GM06990 (cell line): ENCODE data around the gene RNF13.

Experiments
- DNase-seq: peaks from one replicate; pipeline ENCODE4 v3.0.0-alpha.2; 2011; ENCODE audit not compliant: insufficient read length; ENCODE audit errors: extremely low read depth
- H3K27me3 ChIP-seq: replicated peaks from 2 replicates; pipeline ENCODE4 v1.6.0; 2011; ENCODE audit warnings: low read length; ENCODE audit not compliant: control insufficient read depth, insufficient read depth
- H3K36me3 ChIP-seq: 2 replicates; pipeline ENCODE4 v1.5.1; 2011; ENCODE audit warnings: low read length; ENCODE audit not compliant: control insufficient read depth, insufficient read depth
- H3K4me3 ChIP-seq: replicated peaks from 2 replicates; pipeline ENCODE4 v1.5.1; 2011; ENCODE audit warnings: low read depth, mild to moderate bottlenecking, control low read depth, low read length
- TF ChIP-seq, protein P1 (sequence below): IDR thresholded peaks from 2 replicates; pipeline ENCODE4 v1.5.1; 2011; ENCODE audit warnings: low read length, control low read depth, mild to moderate bottlenecking, inconsistent platforms; ENCODE audit not compliant: insufficient read depth, poor library complexity, severe bottlenecking

The RNF13 gene

DNA sequence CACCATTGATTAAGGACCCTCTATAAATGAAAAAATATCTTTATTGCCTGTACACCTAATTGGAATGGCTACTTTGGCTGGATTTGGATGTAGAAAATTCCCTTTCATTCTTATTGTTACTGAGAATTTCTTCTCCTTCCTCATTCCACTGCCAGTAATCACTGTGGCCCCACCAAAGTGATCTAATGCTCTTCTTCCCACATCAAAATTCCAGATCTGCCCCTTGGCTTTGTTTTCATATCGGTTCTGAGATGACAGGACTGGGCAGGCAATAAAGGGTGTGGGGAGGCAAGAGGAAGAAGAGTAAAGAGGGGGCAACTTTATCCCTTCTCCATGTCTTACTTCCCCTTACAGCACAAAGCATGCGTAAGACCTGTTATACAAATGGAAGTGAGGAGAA lies 22.7 kb upstream of the RNF13 start:
- no peaks in the 10 kb centered on the region for H3K36me3 ChIP-seq
- H3K27me3 ChIP-seq = no peaks in the 10 kb centered on the region
- TF ChIP-seq, protein P1, sequence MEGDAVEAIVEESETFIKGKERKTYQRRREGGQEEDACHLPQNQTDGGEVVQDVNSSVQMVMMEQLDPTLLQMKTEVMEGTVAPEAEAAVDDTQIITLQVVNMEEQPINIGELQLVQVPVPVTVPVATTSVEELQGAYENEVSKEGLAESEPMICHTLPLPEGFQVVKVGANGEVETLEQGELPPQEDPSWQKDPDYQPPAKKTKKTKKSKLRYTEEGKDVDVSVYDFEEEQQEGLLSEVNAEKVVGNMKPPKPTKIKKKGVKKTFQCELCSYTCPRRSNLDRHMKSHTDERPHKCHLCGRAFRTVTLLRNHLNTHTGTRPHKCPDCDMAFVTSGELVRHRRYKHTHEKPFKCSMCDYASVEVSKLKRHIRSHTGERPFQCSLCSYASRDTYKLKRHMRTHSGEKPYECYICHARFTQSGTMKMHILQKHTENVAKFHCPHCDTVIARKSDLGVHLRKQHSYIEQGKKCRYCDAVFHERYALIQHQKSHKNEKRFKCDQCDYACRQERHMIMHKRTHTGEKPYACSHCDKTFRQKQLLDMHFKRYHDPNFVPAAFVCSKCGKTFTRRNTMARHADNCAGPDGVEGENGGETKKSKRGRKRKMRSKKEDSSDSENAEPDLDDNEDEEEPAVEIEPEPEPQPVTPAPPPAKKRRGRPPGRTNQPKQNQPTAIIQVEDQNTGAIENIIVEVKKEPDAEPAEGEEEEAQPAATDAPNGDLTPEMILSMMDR = no peak
- no peak for DNase-seq
- no peak overlapping the region for H3K4me3 ChIP-seq

- no peak for DNase-seq
- no peak overlapping the region for H3K4me3 ChIP-seq
- TF ChIP-seq, protein P1 = no peak
- H3K36me3 ChIP-seq = no peaks in the 10 kb centered on the region
- H3K27me3 ChIP-seq = no peaks in the 10 kb centered on the region
Observed at GRCh38 chr3:149790698-149791097, 22.3 kb upstream of the RNF13 start.

DNA sequence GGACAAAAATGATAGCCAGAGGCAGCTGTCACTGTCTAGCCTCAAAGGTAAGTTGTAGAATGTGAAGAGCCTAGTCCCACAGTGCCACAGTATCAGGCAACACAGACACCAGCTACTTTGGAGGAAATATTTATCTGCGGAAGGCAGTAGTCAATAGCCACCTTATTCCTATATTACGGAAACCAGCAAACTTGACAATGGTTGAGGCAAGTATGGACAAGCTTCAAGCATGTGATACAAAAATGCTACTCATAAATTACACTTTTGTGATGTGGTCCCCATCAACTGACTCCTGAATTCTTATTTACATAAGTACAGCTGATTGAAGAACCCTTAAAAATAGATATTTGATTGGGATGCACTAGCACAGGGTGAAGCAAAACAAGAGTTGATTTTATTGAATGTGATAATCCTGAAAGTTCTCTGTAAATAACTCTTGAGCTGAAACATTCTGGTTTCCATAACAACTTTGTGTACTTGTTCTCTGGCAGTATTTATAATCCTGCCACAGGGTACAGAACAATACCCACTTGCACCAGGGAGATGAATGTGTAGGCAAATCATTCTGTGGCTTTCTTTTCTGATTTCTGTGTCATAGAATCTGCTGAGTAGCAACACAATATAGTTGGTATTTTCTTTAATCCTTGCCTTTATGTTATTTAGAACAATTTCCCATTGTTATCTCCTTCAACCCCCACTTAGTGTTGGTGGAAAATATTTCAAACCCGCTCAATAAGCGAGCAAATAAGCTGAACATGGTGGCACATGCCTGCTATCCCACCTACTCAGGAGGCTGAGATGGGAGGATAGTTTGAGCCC lies 20.4 kb upstream of the RNF13 start, which contains the start of gene ANKUB1:
Gene ANKUB1 (minus strand): TSS at position 103 of the 819 bp plus-strand sequence. CDS start 188 bp downstream, outside the sequence.
- H3K36me3 ChIP-seq = no peaks in the 10 kb centered on the region
- no peak for DNase-seq
- TF ChIP-seq, protein P1 = no peak
- no peak within 1 kb of the TSS for H3K4me3 ChIP-seq
- no peaks in the 10 kb centered on the region for H3K27me3 ChIP-seq

DNA sequence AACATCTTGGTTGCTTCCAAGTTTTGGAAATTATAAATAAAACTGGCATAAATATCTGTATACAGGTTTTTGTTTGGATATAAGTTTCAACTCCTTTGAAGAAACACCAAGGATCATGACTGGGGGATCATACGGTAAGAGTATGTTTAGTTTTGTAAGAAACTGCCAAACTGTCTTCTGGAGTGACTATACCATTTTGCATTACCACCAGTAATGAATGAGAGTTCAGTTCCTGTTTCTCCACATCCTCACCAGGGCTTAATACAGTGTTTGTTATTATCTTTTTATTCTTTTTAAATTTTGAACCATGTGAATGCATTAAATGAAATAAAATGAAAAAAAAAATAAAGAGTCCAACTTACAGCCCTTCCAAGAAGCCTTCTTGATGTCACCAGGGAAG lies 17.0 kb upstream of the RNF13 start:
- no peaks in the 10 kb centered on the region for H3K27me3 ChIP-seq

GRCh38 chr3:149800693-149801092 lies 12.3 kb upstream of the RNF13 start:
- no peak overlapping the region for H3K4me3 ChIP-seq
- DNase-seq = no peak
- no peaks in the 10 kb centered on the region for H3K36me3 ChIP-seq
- TF ChIP-seq, protein P1 = no peak
- H3K27me3 ChIP-seq = no peaks in the 10 kb centered on the region

More for the DNA sequence above, 17.0 kb upstream of the RNF13 start:
- TF ChIP-seq, protein P1 = no peak
- Histone ChIP-seq H3K36me3 (no peaks in the 10 kb centered on the region), H3K4me3 (no peak overlapping the region)
- no peak for DNase-seq
